Cardiac muscle cell (in vitro differentiated cells and primary cell): ENCODE results near the gene ALKAL2. TPM values are rescaled to one million over a fixed set of nuclear protein-coding genes. Genes with fewer than 3 reads are reported as not detected.

Experiments
- DNase-seq, 2 donors: peaks; one replicate each; pipeline versions ENCODE4 v3.0.0 to v3.0.0-alpha.2; 2010 to 2017; ENCODE audit warnings: low read depth in 1 of 2, low spot score in 1 of 2
- H3K27ac ChIP-seq: fragments of 200-600 bp; sonication (generic); 2 replicates; pipeline ENCODE4 v1.5.1; 2016
- H3K27me3 ChIP-seq: fragments of 200-600 bp; sonication (generic); 2 replicates; pipeline ENCODE4 v1.6.0; 2016; ENCODE audit warnings: control low read depth
- H3K36me3 ChIP-seq: fragments of 200-600 bp; sonication (generic); 2 replicates; pipeline ENCODE4 v1.5.1; 2016; ENCODE audit warnings: control low read depth
- H3K4me1 ChIP-seq: fragments of 200-600 bp; sonication (generic); 2 replicates; pipeline ENCODE4 v1.8.1; 2017; ENCODE audit warnings: low read depth, mild to moderate bottlenecking, mixed run types
- H3K4me3 ChIP-seq: fragments of 200-600 bp; sonication (generic); 2 replicates; pipeline ENCODE4 v1.5.1; 2016; ENCODE audit warnings: mild to moderate bottlenecking
- H3K9me3 ChIP-seq: fragments of 200-600 bp; sonication (generic); 2 replicates; pipeline ENCODE4 v1.5.1; 2017; ENCODE audit warnings: low read depth, mild to moderate bottlenecking, control low read depth
- polyA plus RNA-seq: library from polyadenylated mRNA; unstranded; fragments of >200 nt; fragmentation: Nextera tagmentation; extraction: Ambion mirVana; gene quantifications from 2 replicates; pipeline ENCODE4 v1.2.1, GENCODE V29; 2016
- total RNA-seq: library from RNA; depleted of rRNA; stranded (reverse); fragments of >200 nt; gene quantifications from 2 replicates; pipeline ENCODE4 v1.2.3, GENCODE V29; 2016
- TF ChIP-seq, protein P1 (sequence below): IDR thresholded peaks from 2 replicates; pipeline ENCODE4 v1.5.1; 2012; ENCODE audit warnings: low read depth, mild to moderate bottlenecking, low read length

The ALKAL2 gene
- total and polyA plus RNA-seq, 2 experiments from 2014 or later, result 0.95 to 1.6 TPM

DNA sequence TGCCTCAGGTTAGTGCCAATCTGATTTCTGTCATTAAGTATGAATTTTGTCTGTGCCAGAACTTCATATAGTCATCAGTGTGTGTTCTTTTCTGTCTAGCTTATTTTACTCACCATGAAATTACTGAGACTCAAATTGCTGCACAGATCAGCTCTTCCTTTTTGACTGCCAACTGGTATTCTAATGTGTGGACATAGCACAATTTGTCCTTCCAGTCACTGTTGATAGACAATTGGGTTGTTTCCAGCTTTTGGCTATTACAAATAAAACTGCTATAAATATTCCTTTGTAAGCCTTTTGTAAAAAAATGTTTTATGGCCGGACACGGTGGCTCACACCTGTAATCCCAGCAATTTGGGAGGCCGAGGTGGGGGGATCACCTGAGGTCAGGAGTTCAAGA, 31.8 kb downstream of the ALKAL2 start:
- Histone ChIP-seq H3K4me3 (no peak overlapping the region), H3K9me3 (no peaks in the 10 kb centered on the region), H3K36me3 (no peaks in the 10 kb centered on the region), H3K27me3 (no peaks in the 10 kb centered on the region), H3K27ac (no peak overlapping the region), H3K4me1 (no peaks in the 10 kb centered on the region)
- TF ChIP-seq, protein P1, sequence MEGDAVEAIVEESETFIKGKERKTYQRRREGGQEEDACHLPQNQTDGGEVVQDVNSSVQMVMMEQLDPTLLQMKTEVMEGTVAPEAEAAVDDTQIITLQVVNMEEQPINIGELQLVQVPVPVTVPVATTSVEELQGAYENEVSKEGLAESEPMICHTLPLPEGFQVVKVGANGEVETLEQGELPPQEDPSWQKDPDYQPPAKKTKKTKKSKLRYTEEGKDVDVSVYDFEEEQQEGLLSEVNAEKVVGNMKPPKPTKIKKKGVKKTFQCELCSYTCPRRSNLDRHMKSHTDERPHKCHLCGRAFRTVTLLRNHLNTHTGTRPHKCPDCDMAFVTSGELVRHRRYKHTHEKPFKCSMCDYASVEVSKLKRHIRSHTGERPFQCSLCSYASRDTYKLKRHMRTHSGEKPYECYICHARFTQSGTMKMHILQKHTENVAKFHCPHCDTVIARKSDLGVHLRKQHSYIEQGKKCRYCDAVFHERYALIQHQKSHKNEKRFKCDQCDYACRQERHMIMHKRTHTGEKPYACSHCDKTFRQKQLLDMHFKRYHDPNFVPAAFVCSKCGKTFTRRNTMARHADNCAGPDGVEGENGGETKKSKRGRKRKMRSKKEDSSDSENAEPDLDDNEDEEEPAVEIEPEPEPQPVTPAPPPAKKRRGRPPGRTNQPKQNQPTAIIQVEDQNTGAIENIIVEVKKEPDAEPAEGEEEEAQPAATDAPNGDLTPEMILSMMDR, result no peak
- DNase-seq, result no peak

DNA sequence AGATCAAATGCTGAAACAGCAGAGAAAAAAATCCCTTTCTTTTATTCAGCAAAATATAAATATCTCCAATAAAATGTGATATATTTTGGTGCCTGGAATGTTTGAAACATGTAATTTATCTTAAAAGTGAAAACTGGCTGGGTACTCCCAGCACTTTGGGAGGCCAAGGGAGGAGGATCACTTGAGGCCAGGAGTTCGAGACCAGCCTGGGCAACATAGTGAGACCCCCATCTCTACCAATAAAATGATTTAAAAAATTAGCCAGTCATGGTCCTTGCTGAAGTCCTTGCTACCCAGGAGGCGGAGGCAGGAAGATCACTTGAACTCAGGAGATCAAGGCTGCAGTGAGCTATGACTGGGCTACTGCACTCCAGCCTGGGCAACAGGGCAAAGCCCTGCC, 32.7 kb downstream of the ALKAL2 start:
- Histone ChIP-seq H3K4me1 (no peaks in the 10 kb centered on the region), H3K36me3 (no peaks in the 10 kb centered on the region), H3K9me3 (no peaks in the 10 kb centered on the region), H3K4me3 (no peak overlapping the region), H3K27ac (no peak overlapping the region), H3K27me3 (no peaks in the 10 kb centered on the region)
- DNase-seq, result no peak
- TF ChIP-seq, protein P1, result no peak

DNA sequence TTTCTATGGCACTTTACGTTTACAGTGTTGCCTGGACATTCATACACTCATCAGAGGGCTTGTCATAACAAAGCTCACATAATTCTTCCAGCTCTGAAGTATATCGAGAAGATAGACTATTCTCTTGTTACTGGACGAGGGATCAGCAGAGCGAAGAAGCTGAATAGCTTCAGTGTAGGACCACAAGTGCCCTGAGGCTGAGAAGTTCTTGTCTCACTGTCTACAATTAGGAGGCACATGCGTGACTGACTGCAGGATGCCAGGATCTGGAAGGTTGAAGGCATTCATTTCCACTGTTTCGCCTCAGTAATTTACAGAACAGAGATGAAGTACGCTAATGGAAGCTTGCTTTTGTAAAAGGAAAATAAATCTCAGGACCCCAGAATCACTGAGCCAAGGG, 33.6 kb downstream of the ALKAL2 start:
- Histone ChIP-seq H3K4me3 (no peak overlapping the region), H3K27me3 (no peaks in the 10 kb centered on the region), H3K27ac (no peak overlapping the region), H3K4me1 (no peaks in the 10 kb centered on the region), H3K36me3 (no peaks in the 10 kb centered on the region), H3K9me3 (no peaks in the 10 kb centered on the region)
- TF ChIP-seq, protein P1, result no peak
- no peak for DNase-seq

DNA sequence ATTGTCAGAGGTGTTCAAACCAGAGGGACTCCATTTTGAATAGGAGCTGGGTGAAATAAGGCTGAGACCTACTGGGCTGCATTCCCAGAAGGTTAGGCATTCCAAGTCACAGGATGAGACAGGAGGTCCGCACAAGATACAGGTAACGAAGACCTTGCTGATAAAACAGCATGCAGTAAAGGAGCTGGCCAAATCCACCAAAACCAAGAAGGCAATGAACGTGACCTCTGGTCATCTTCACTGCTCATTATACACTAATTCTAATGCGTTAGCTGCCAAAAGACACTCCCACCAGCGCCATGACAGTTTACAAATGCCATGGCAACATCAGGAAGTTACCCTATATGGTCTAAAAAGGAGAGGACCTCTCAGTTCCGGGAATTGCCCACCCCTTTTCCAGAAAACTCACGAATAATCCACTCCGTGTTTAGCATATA, 34.7 kb downstream of the ALKAL2 start:
- H3K4me3 ChIP-seq, result no peak overlapping the region
- DNase-seq, result no peak
- H3K4me1 ChIP-seq, result no peaks in the 10 kb centered on the region
- no peak overlapping the region for H3K27ac ChIP-seq
- H3K27me3 ChIP-seq, result no peaks in the 10 kb centered on the region
- no peaks in the 10 kb centered on the region for H3K36me3 ChIP-seq
- TF ChIP-seq, protein P1, result no peak
- no peaks in the 10 kb centered on the region for H3K9me3 ChIP-seq

DNA sequence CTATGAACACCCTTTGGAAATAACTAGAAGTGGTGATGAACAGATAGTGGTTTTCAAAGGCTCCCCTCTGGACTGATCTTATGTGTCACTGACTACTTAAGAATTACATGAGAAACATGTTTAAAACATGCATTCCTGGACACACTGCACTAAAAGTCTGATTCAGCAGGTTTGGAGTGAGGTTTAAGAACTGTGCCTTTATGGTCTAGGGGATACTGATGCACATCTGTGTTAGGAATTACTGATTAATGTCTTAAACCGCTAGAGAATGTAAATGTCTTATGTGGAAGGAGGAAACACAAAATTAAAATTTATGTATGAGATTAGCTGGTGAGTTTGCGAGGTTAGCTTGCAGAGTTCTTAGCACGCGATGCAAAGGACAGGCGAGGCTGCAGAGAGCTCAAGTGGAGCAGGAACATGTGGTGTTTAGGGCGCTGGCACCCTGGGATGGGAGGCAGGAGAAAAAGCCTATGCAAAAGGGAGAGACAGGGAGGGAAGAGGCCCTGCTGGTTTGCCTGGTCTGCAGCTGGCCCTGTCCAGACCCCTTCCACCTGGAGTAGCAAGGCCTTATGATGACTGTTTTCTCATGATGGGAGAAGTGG, 35.8 kb downstream of the ALKAL2 start:
- no peak overlapping the region for H3K27ac ChIP-seq
- H3K27me3 ChIP-seq, result no peaks in the 10 kb centered on the region
- H3K4me3 ChIP-seq, result no peak overlapping the region
- H3K9me3 ChIP-seq, result no peaks in the 10 kb centered on the region
- TF ChIP-seq, protein P1, result no peak
- DNase-seq, result no peak
- no peaks in the 10 kb centered on the region for H3K4me1 ChIP-seq
- no peaks in the 10 kb centered on the region for H3K36me3 ChIP-seq

DNA sequence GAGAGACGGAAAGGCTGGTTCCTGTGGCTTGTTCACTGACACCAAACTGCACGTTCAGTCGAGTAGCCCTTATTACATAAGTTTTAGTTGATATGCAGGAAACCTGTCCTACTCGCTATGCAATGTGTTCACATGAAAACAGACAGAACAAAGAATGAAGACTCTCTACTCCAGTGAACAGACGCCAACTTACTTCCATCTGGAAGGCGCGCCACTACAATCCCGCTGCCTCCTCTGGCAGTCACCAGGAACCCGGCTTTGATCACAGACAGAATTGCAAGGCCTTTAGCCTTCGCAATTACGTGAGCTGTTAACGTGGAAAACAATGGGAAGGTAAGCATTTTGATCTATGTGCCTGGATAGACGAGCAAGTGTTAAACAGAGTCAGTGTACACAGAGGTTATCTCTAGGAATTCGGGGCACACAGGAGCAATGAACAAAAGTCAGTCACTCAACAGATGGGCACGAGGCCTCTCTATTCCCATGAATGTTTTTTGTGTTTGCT, 38.3 kb downstream of the ALKAL2 start:
- Histone ChIP-seq H3K27ac (no peak overlapping the region), H3K36me3 (no peaks in the 10 kb centered on the region), H3K4me1 (no peaks in the 10 kb centered on the region), H3K9me3 (no peaks in the 10 kb centered on the region), H3K27me3 (no peaks in the 10 kb centered on the region), H3K4me3 (no peak overlapping the region)
- TF ChIP-seq, protein P1, result no peak
- DNase-seq, result no peak
